Measurements from ENCODE around the gene EIF5A. TPM values are rescaled to one million over a fixed set of nuclear protein-coding genes. Genes with fewer than 3 reads are reported as not detected.
A peak's percentile ranks its signal among the peaks of the same experiment; 100 is the strongest.

EIF5A gene
- total and polyA plus RNA-seq, 2 of the 8 experiments (the other 6 are each of a cell fraction or from before 2014, with no cell fraction given): 717 to 1,172 TPM

DNA sequence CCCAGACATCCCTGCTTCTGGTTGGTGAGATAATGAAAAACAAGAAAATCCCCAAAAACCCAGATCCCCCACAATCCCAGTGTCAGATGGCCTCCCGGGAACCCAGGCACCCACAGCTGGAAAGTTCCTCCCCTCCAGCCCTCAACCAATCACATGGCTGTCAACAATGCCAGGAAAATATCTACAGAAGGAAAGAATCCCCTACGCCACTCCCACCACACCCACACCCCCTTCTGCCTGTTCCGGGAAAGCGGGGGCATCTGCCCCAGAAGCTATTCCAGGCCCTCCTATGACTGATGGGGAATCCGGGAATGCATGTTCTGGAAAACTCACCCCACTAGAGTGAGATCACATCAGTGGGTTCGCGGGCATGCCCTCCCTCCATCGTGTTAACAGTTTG, 49.3 kb downstream of the EIF5A start:
- H3K23ac ChIP-seq (ENCODE audit: insufficient read length): no peak overlapping the region
- H3K36me3 ChIP-seq (ENCODE audit: control insufficient read depth in 2 of 4, insufficient read depth in 4 of 4, low read length in 3 of 4): no peaks in the 10 kb centered on the region
- H3K4me2 ChIP-seq (ENCODE audit: insufficient read depth in 1 of 2, low read depth in 2 of 2, low read length in 2 of 2): peak overlapping the region in 1 of 2 experiments; percentile 3; a peak in 1 of 4 replicates
- peaks cover 2% of the 10 kb centered on the region; the same call in 1 of the 2 replicates for H3K23me2 ChIP-seq (ENCODE audit: low read depth, low read length)
- FAIRE-seq (no peak), DNase-seq (ENCODE audit: low read depth in 1 of 2, low spot score in 2 of 2) (no peak)
- POLR2A ChIA-PET (ENCODE audit: partially characterized antibody): interaction anchor here (0.7 to 2.2 kb wide), 8 partner anchors 11 to 128 kb away, joined by 3 to 8 read pairs (median 4); partner anchors contain the start of genes ACAP1, FGF11, POLR2A and SLC35G6
- no peaks in the 10 kb centered on the region for H4K20me1 ChIP-seq (replicated peaks in 1 of 2; ENCODE audit: control insufficient read depth in 1 of 2, insufficient read depth in 2 of 2, low read length in 2 of 2)
- H2AFZ ChIP-seq (ENCODE audit: low read length): no peak overlapping the region
- CTCF ChIA-PET (ENCODE audit: partially characterized antibody): interaction anchor here (0.6 to 6.5 kb wide), 29 partner anchors 11 to 216 kb away, joined by 3 to 56 read pairs (median 7); partner anchors contain the start of genes ACAP1, CHRNB1, NEURL4 and PLSCR3
- H2BK15ac ChIP-seq (ENCODE audit: low read length): peak overlapping the region; percentile 81; the same call in 1 of the 2 replicates
- no peak overlapping the region for H2BK5ac ChIP-seq (ENCODE audit: low read depth, low read length)
- no peaks in the 10 kb centered on the region for H3K79me2 ChIP-seq (ENCODE audit: control insufficient read depth in 1 of 2, insufficient read depth in 2 of 2, low read length in 2 of 2)
- no peak overlapping the region for H4K5ac ChIP-seq (ENCODE audit: insufficient read length, low read depth, low read length)
- 0 out of 2 replicates have a peak overlapping the region, but pooled peaks have one; percentile 32 for H3K18ac ChIP-seq (ENCODE audit: extremely low read depth, low read length)
- H4K91ac ChIP-seq (replicated peaks; ENCODE audit: insufficient read length, low read length): no peak overlapping the region
- no peak overlapping the region for H3K56ac ChIP-seq (replicated peaks; ENCODE audit: insufficient read length, low read depth, low read length)
- no peaks in the 10 kb centered on the region for H3K79me1 ChIP-seq (ENCODE audit: low read depth, low read length)
- H3K4ac ChIP-seq (replicated peaks; ENCODE audit: insufficient read length, low read depth, low read length): no peak overlapping the region
- H3K27ac ChIP-seq (ENCODE audit: low read depth, low read length): no peak overlapping the region
- H3K4me1 ChIP-seq (replicated peaks in 1 of 4; ENCODE audit: control insufficient read depth in 3 of 4, insufficient read depth in 4 of 4, low read length in 3 of 4): peaks cover 0 to 8% (median 2%) of the 10 kb centered on the region in 4 experiments; a peak in 5 of 7 replicates
- H4K8ac ChIP-seq (ENCODE audit: extremely low read depth, insufficient read depth, low read length): no peak overlapping the region; the same call in 1 of the 2 replicates
- no peak overlapping the region for H2BK120ac ChIP-seq (replicated peaks; ENCODE audit: low read depth, low read length)
- peak overlapping the region in 1 of 4 experiments; percentile 45; a peak in 2 of 8 replicates for H3K4me3 ChIP-seq (ENCODE audit: extremely low read depth in 1 of 4, insufficient read depth in 2 of 4, low read depth in 3 of 4, low read length in 4 of 4)
- H2BK12ac ChIP-seq (ENCODE audit: low read depth, low read length): no peak overlapping the region
- no peak overlapping the region for H2AK5ac ChIP-seq (ENCODE audit: low read depth, low read length)
- H2BK20ac ChIP-seq (ENCODE audit: low read length): no peak overlapping the region
- H3K9me3 ChIP-seq (ENCODE audit: insufficient read depth in 2 of 2, low read depth in 1 of 2, low read length in 1 of 2): no peaks in the 10 kb centered on the region
- H3K14ac ChIP-seq (ENCODE audit: insufficient read length): no peak overlapping the region
- WGBS, 2 experiments (ENCODE audit: extremely low coverage in 1 of 2, insufficient coverage in 1 of 2, insufficient read length in 1 of 2, insufficient replicate concordance in 2 of 2, low coverage in 1 of 2, low lambda C conversion rate in 2 of 2, missing lambda C conversion rate in 1 of 2): 81% methylated on average over 8 of the region's 8 CpGs; no CpG with 5 or more reads in 1 of the 2 experiments
- no peak overlapping the region for H3K9ac ChIP-seq (replicated peaks in 1 of 4; ENCODE audit: extremely low read depth in 1 of 4, low read depth in 3 of 4, low read length in 3 of 4)
- TF ChIP-seq TEAD4 (IDR thresholded peaks at IDR 0.05; ENCODE audit: low read depth, low read length): no peak
- TF ChIP-seq POLR2AphosphoS5 (IDR thresholded peaks at IDR 0.05; ENCODE audit: low read depth, low read length): no peak
- TF ChIP-seq RXRA (IDR thresholded peaks at IDR 0.05; ENCODE audit: insufficient read depth, low read depth, low read length): no peak
- no peak for TF ChIP-seq BRCA1 (IDR thresholded peaks at IDR 0.05; ENCODE audit: low read depth, low read length)
- TF ChIP-seq BACH1 (IDR thresholded peaks at IDR 0.05; ENCODE audit: low read length): no peak
- TF ChIP-seq POLR2A (IDR thresholded peaks at IDR 0.05; ENCODE audit: control extremely low read depth in 1 of 2, low read depth in 2 of 2, low read length in 2 of 2): no peak
- no peaks in the 10 kb centered on the region for H3K27me3 ChIP-seq (replicated peaks in 1 of 4; ENCODE audit: control insufficient read depth in 3 of 4, extremely low read depth in 1 of 4, insufficient read depth in 3 of 4, low read length in 3 of 4)

All from H1 (cell line).